HepG2 (cell line): Measurements from ENCODE around the gene PAPSS2. TPM values are rescaled to one million over a fixed set of nuclear protein-coding genes. Genes with fewer than 3 reads are reported as not detected.

Experiments
- ARNTL ChIP-seq: sonication (generic); formaldehyde crosslinking; IDR thresholded peaks from 2 replicates; pipeline ENCODE4 v1.4.0; 2020; ENCODE audit warnings: mild to moderate bottlenecking, missing genetic modification reagents
- ELF3 ChIP-seq: IDR thresholded peaks from 2 replicates; pipeline ENCODE4 v1.6.1; 2016; ENCODE audit warnings: missing genetic modification reagents, missing compliant biosample characterization
- FOXK1 ChIP-seq: sonication (generic); formaldehyde crosslinking; IDR thresholded peaks from 2 replicates; pipeline ENCODE4 v1.4.0; 2020; ENCODE audit warnings: low read depth, missing genetic modification reagents, borderline replicate concordance
- GATAD1 ChIP-seq: IDR thresholded peaks from 2 replicates; pipeline ENCODE4 v1.6.1; 2016; ENCODE audit warnings: missing genetic modification reagents, missing compliant biosample characterization
- HES4 ChIP-seq: sonication (generic); formaldehyde crosslinking; IDR thresholded peaks from 2 replicates; pipeline ENCODE4 v1.9.0; 2021; ENCODE audit warnings: mild to moderate bottlenecking, missing genetic modification reagents, borderline replicate concordance
- KLF12 ChIP-seq: sonication (generic); formaldehyde crosslinking; IDR thresholded peaks from 2 replicates; pipeline ENCODE4 v1.4.0; 2020; ENCODE audit warnings: missing genetic modification reagents, borderline replicate concordance
- MLLT10 ChIP-seq: sonication (generic); formaldehyde crosslinking; IDR thresholded peaks from 2 replicates; pipeline ENCODE4 v1.4.0; 2020; ENCODE audit warnings: missing genetic modification reagents
- NFE2L2 ChIP-seq: fragments of 150-350 bp; IDR thresholded peaks from 2 replicates; pipeline ENCODE4 v1.6.1; 2014; ENCODE audit warnings: low read length
- RORA ChIP-seq: sonication (generic); formaldehyde crosslinking; IDR thresholded peaks from 2 replicates; pipeline ENCODE4 v1.5.0; 2020; ENCODE audit warnings: mild to moderate bottlenecking, missing genetic modification reagents, moderate library complexity
- RXRB ChIP-seq: IDR thresholded peaks from 2 replicates; pipeline ENCODE4 v1.6.1; 2016; ENCODE audit warnings: borderline replicate concordance, missing genetic modification reagents, missing compliant biosample characterization
- SRSF1 ChIP-seq: fragments of 200-400 bp; formaldehyde crosslinking; optimal IDR thresholded peaks from 2 replicates; pipeline ENCODE3; 2017; ENCODE audit warnings: mild to moderate bottlenecking, low read depth, low read length, moderate library complexity
- SSRP1 ChIP-seq: IDR thresholded peaks from 2 replicates; pipeline ENCODE4 v1.6.1; 2016; ENCODE audit warnings: control low read depth
- TGIF2 ChIP-seq: IDR thresholded peaks from 2 replicates; pipeline ENCODE4 v1.6.1; 2016; ENCODE audit warnings: control low read depth, missing compliant biosample characterization
- ZBTB20 ChIP-seq: sonication (generic); formaldehyde crosslinking; IDR thresholded peaks from 2 replicates; pipeline ENCODE4 v1.8.1; 2023; ENCODE audit warnings: missing genetic modification reagents, low read depth, mild to moderate bottlenecking, borderline replicate concordance
- ZFP1 ChIP-seq: IDR thresholded peaks from 2 replicates; pipeline ENCODE4 v1.6.1; 2016
- ZFP62 ChIP-seq: sonication (generic); formaldehyde crosslinking; IDR thresholded peaks from 2 replicates; pipeline ENCODE4 v1.4.0; 2020; ENCODE audit warnings: missing genetic modification reagents
- ZMAT3 ChIP-seq: sonication (generic); formaldehyde crosslinking; conservative IDR thresholded peaks from 2 replicates; pipeline ENCODE4 v1.7.0; 2021; ENCODE audit warnings: missing genetic modification reagents
- ZNF225 ChIP-seq: sonication (generic); formaldehyde crosslinking; IDR thresholded peaks from 2 replicates; pipeline ENCODE4 v1.4.0; 2020; ENCODE audit warnings: mild to moderate bottlenecking, missing genetic modification reagents
- ZNF292 ChIP-seq: sonication (generic); formaldehyde crosslinking; IDR thresholded peaks from 2 replicates; pipeline ENCODE4 v1.8.1; 2022; ENCODE audit warnings: mild to moderate bottlenecking, low read depth, missing genetic modification reagents, borderline replicate concordance
- ZNF331 ChIP-seq: sonication (generic); formaldehyde crosslinking; IDR thresholded peaks from 2 replicates; pipeline ENCODE4 v1.4.0; 2020; ENCODE audit warnings: missing genetic modification reagents
- ZNF460 ChIP-seq: sonication (generic); formaldehyde crosslinking; IDR thresholded peaks from 2 replicates; pipeline ENCODE4 v1.5.1; 2020; ENCODE audit warnings: missing genetic modification reagents, mild to moderate bottlenecking, borderline replicate concordance
- ZNF549 ChIP-seq: sonication (generic); formaldehyde crosslinking; IDR thresholded peaks from 2 replicates; pipeline ENCODE4 v1.5.0; 2020; ENCODE audit warnings: missing genetic modification reagents
- ZNF607 ChIP-seq: sonication (generic); formaldehyde crosslinking; IDR thresholded peaks from 2 replicates; pipeline ENCODE4 v1.5.1; 2020; ENCODE audit warnings: missing genetic modification reagents, mild to moderate bottlenecking, borderline replicate concordance
- ZNF672 ChIP-seq: sonication (generic); formaldehyde crosslinking; IDR thresholded peaks from 2 replicates; pipeline ENCODE4 v1.8.1; 2022; ENCODE audit warnings: missing genetic modification reagents
- ZNF713 ChIP-seq: sonication (generic); formaldehyde crosslinking; IDR thresholded peaks from 2 replicates; pipeline ENCODE4 v1.4.0; 2020; ENCODE audit warnings: mild to moderate bottlenecking, missing genetic modification reagents
- ZZZ3 ChIP-seq: sonication (generic); formaldehyde crosslinking; IDR thresholded peaks from 2 replicates; pipeline ENCODE4 v1.4.0; 2020; ENCODE audit warnings: missing genetic modification reagents, mild to moderate bottlenecking, borderline replicate concordance
- polyA plus RNA-seq, 8 experiments: library from polyadenylated mRNA; depleted of rRNA in 3 of 8; stranded (reverse) in 7 of 8; unstranded in 1 of 8; fragments of >200 nt; fragmentation: Illumina TruSeq in 4 of 8; extraction: Trizol in 4 of 8; gene quantifications; 2 replicates each; pipeline versions ENCODE4 v1.2.1 to v1.2.3, GENCODE V29; 2011 to 2016; ENCODE audit warnings: low read depth in 4 of 8, missing spikeins in 1 of 8, mixed read lengths in 1 of 8; ENCODE audit not compliant: insufficient read depth in 1 of 8
- total RNA-seq, 5 experiments: library from RNA; depleted of rRNA; stranded (reverse); fragments of >200 nt; fragmentation: Illumina TruSeq; extraction: Trizol; gene quantifications; 2 replicates each; pipeline ENCODE4 v1.2.3, GENCODE V29; 2016; ENCODE audit warnings: low read depth in 1 of 5
- TF ChIP-seq, protein P1 (sequence below): sonication (generic); formaldehyde crosslinking; IDR thresholded peaks from 2 replicates; pipeline ENCODE4 v1.4.0; 2020; ENCODE audit warnings: mild to moderate bottlenecking, missing genetic modification reagents
- TF ChIP-seq, protein P2 (sequence below): sonication (generic); formaldehyde crosslinking; IDR thresholded peaks from 2 replicates; pipeline ENCODE4 v1.9.0; 2021; ENCODE audit warnings: missing genetic modification reagents, borderline replicate concordance

Gene PAPSS2
- total and polyA plus RNA-seq, 2 of the 13 experiments (the other 11 are each of a cell fraction or from before 2014, with no cell fraction given), result 0.11 to 0.12 TPM

DNA sequence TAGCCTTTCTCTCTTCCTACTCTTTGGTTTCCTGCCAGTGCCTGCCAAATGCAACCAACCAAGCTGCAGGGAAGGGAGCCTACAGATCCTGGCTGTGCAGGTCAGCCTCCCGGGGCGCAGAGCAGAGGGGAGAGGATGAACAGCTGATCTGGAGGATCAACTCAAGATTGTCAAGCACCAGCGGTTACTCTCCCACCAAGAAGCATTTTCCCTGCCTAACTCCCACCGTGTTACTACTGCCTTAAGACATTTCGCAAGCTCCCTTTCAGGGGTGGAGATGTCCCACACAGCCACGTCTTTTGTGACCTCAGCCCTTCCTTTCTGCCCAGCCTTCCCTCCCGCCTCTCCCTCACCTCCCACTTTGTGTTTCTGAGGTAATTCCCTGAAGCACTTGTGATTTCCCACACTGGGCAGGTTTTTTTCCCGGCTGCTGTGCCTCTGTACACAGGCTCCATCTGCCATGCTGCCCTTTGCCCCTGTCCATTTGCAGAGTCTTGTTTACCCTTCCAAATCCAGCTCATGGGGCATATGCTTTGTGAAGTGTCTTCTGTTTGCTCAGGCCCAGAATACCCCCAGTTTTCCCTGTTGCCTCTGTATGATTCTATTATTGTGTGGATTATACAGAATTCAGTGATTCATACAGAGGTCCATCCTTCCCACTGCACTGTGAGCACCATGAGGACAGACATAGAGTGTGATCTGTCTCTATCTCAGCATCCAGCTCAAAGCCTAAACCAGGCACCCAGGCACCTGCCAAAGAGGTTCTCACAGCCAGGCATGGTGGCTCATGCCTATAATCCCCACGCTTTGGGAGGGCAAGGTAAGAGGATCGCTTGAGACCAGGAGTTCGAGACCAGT, 40.9 kb upstream of the PAPSS2 start (continued):
- TF ChIP-seq RXRB, result peak; percentile 87
- peak; percentile 72 for TF ChIP-seq GATAD1 (CRISPR knock-in tag)
- no peak for TF ChIP-seq ZMAT3
- no peak for TF ChIP-seq ZNF713 (CRISPR knock-in tag)
- TF ChIP-seq ZNF225, result no peak
- TF ChIP-seq ZNF460 (CRISPR knock-in tag), result no peak; the same call in 1 of the 2 replicates
- peak; percentile 99; the same call in 1 of the 2 replicates for TF ChIP-seq ZNF292 (CRISPR knock-in tag)
- no peak for TF ChIP-seq KLF12 (CRISPR knock-in tag)
- peak; percentile 91; the same call in 1 of the 2 replicates for TF ChIP-seq SSRP1
- no peak for TF ChIP-seq MLLT10 (CRISPR knock-in tag)
- TF ChIP-seq ELF3 (CRISPR knock-in tag), result peak; percentile 72
- no peak for TF ChIP-seq HES4
- TF ChIP-seq ZZZ3, result no peak
- TF ChIP-seq FOXK1 (CRISPR knock-in tag), result peak; percentile 86; the same call in 1 of the 2 replicates
- peak; percentile 84 for TF ChIP-seq TGIF2 (CRISPR knock-in tag)
- peak; percentile 82 for TF ChIP-seq ZBTB20 (CRISPR knock-in tag)
- peak; percentile 80; the same call in 1 of the 2 replicates for TF ChIP-seq ARNTL (CRISPR knock-in tag)
- no peak for TF ChIP-seq RORA (CRISPR knock-in tag)
- TF ChIP-seq, protein P1, sequence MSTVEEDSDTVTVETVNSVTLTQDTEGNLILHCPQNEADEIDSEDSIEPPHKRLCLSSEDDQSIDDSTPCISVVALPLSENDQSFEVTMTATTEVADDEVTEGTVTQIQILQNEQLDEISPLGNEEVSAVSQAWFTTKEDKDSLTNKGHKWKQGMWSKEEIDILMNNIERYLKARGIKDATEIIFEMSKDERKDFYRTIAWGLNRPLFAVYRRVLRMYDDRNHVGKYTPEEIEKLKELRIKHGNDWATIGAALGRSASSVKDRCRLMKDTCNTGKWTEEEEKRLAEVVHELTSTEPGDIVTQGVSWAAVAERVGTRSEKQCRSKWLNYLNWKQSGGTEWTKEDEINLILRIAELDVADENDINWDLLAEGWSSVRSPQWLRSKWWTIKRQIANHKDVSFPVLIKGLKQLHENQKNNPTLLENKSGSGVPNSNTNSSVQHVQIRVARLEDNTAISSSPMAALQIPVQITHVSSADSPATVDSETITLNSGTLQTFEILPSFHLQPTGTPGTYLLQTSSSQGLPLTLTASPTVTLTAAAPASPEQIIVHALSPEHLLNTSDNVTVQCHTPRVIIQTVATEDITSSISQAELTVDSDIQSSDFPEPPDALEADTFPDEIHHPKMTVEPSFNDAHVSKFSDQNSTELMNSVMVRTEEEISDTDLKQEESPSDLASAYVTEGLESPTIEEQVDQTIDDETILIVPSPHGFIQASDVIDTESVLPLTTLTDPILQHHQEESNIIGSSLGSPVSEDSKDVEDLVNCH, result no peak
- no peak for TF ChIP-seq ZNF607 (CRISPR knock-in tag)
- TF ChIP-seq ZNF672, result no peak
- TF ChIP-seq ZNF331 (CRISPR knock-in tag), result peak; percentile 73; the same call in 1 of the 2 replicates
- TF ChIP-seq, protein P2, sequence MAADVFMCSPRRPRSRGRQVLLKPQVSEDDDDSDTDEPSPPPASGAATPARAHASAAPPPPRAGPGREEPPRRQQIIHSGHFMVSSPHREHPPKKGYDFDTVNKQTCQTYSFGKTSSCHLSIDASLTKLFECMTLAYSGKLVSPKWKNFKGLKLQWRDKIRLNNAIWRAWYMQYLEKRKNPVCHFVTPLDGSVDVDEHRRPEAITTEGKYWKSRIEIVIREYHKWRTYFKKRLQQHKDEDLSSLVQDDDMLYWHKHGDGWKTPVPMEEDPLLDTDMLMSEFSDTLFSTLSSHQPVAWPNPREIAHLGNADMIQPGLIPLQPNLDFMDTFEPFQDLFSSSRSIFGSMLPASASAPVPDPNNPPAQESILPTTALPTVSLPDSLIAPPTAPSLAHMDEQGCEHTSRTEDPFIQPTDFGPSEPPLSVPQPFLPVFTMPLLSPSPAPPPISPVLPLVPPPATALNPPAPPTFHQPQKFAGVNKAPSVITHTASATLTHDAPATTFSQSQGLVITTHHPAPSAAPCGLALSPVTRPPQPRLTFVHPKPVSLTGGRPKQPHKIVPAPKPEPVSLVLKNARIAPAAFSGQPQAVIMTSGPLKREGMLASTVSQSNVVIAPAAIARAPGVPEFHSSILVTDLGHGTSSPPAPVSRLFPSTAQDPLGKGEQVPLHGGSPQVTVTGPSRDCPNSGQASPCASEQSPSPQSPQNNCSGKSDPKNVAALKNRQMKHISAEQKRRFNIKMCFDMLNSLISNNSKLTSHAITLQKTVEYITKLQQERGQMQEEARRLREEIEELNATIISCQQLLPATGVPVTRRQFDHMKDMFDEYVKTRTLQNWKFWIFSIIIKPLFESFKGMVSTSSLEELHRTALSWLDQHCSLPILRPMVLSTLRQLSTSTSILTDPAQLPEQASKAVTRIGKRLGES (CRISPR knock-in tag), result no peak
- TF ChIP-seq ZFP1, result 0 out of 2 replicates have a peak, but pooled peaks have one; percentile 47
- peak; percentile 31 for TF ChIP-seq SRSF1
- no peak for TF ChIP-seq ZFP62 (CRISPR knock-in tag)
- no peak for TF ChIP-seq ZNF549 (CRISPR knock-in tag)
- no peak for TF ChIP-seq NFE2L2
